SK-N-SH treated with all-trans-retinoic acid at 6 μM for 48 hours (cell line): ENCODE results near the gene CCDC40.

Experiments used
- ATAC-seq: fragments of 200-7000 bp; cut with Tn5 transposase; 3 replicates; pipeline ENCODE4 v1.9.1; 2020; ENCODE audit warnings: mild to moderate bottlenecking, moderate library complexity
- ARNTL ChIP-seq: fragments of 450-650 bp; formaldehyde crosslinking; IDR thresholded peaks from 2 replicates; pipeline ENCODE4 v1.5.0; 2020; ENCODE audit warnings: low read depth, mild to moderate bottlenecking, moderate library complexity, borderline replicate concordance
- BACH2 ChIP-seq: fragments of 250-450 bp; sonication (Bioruptor Pico); IDR thresholded peaks from 2 replicates; pipeline ENCODE4 v1.9.0; 2021; ENCODE audit warnings: mild to moderate bottlenecking, borderline replicate concordance
- CSDC2 ChIP-seq: fragments of 250-450 bp; sonication (Bioruptor Pico); IDR thresholded peaks from 2 replicates; pipeline ENCODE4 v1.5.0; 2020; ENCODE audit warnings: mild to moderate bottlenecking, moderate library complexity
- GLIS3 ChIP-seq: fragments of 250-450 bp; sonication (Bioruptor Pico); IDR thresholded peaks from 2 replicates; pipeline ENCODE4 v1.5.0; 2020; ENCODE audit warnings: mild to moderate bottlenecking, moderate library complexity
- ISL1 ChIP-seq: fragments of 250-450 bp; sonication (Bioruptor Pico); IDR thresholded peaks from 2 replicates; pipeline ENCODE4 v2.1.2; 2022; ENCODE audit warnings: mild to moderate bottlenecking, moderate library complexity
- POU6F1 ChIP-seq: fragments of 250-450 bp; sonication (Bioruptor Pico); IDR thresholded peaks from 2 replicates; pipeline ENCODE4 v1.8.0; 2021; ENCODE audit warnings: low read depth, mild to moderate bottlenecking, moderate library complexity, borderline replicate concordance
- PPARA ChIP-seq: fragments of 250-450 bp; sonication (Bioruptor Pico); IDR thresholded peaks from 2 replicates; pipeline ENCODE4 v1.5.0; 2020; ENCODE audit warnings: mild to moderate bottlenecking, borderline replicate concordance
- RARB ChIP-seq: fragments of 250-450 bp; sonication (Bioruptor Pico); IDR thresholded peaks from 2 replicates; pipeline ENCODE4 v1.8.0; 2021; ENCODE audit warnings: mild to moderate bottlenecking, moderate library complexity
- SNAI2 ChIP-seq: fragments of 250-450 bp; sonication (Bioruptor Pico); IDR thresholded peaks from 2 replicates; pipeline ENCODE4 v1.5.0; 2020; ENCODE audit warnings: mild to moderate bottlenecking, moderate library complexity
- TCF4 ChIP-seq: fragments of 250-450 bp; sonication (Bioruptor Pico); IDR thresholded peaks from 2 replicates; pipeline ENCODE4 v1.8.0; 2021; ENCODE audit warnings: mild to moderate bottlenecking, moderate library complexity, borderline replicate concordance
- TOX ChIP-seq: fragments of 250-450 bp; sonication (Bioruptor Pico); IDR thresholded peaks from 2 replicates; pipeline ENCODE4 v1.8.0; 2021; ENCODE audit warnings: mild to moderate bottlenecking, moderate library complexity, borderline replicate concordance
- ZC3H10 ChIP-seq: fragments of 250-450 bp; sonication (Bioruptor Pico); IDR thresholded peaks from 2 replicates; pipeline ENCODE4 v1.5.1; 2021; ENCODE audit warnings: mild to moderate bottlenecking, moderate library complexity
- ZFP3 ChIP-seq: fragments of 250-450 bp; sonication (Bioruptor Pico); IDR thresholded peaks from 2 replicates; pipeline ENCODE4 v1.5.0; 2020; ENCODE audit warnings: mild to moderate bottlenecking, moderate library complexity
- ZNF565 ChIP-seq: fragments of 450-650 bp; formaldehyde crosslinking; conservative IDR thresholded peaks from 2 replicates; pipeline ENCODE4 v1.5.0; 2020; ENCODE audit warnings: low read depth, mild to moderate bottlenecking, moderate library complexity
- ZNF70 ChIP-seq: fragments of 450-650 bp; formaldehyde crosslinking; IDR thresholded peaks from 2 replicates; pipeline ENCODE4 v1.5.0; 2020; ENCODE audit warnings: mild to moderate bottlenecking, moderate library complexity
- ZNF8 ChIP-seq: fragments of 450-650 bp; formaldehyde crosslinking; IDR thresholded peaks from 2 replicates; pipeline ENCODE4 v1.5.0; 2020; ENCODE audit warnings: mild to moderate bottlenecking, moderate library complexity
- TF ChIP-seq, protein P1 (sequence below): fragments of 250-450 bp; sonication (Bioruptor Pico); IDR thresholded peaks from 2 replicates; pipeline ENCODE4 v1.5.0; 2020; ENCODE audit warnings: mild to moderate bottlenecking, moderate library complexity
- TF ChIP-seq, protein P2 (sequence below): fragments of 250-450 bp; sonication (Bioruptor Pico); IDR thresholded peaks from 2 replicates; pipeline ENCODE4 v1.5.1; 2021; ENCODE audit warnings: mild to moderate bottlenecking, moderate library complexity
- TF ChIP-seq, protein P3 (sequence below): fragments of 250-450 bp; sonication (Bioruptor Pico); IDR thresholded peaks from 2 replicates; pipeline ENCODE4 v1.8.0; 2020; ENCODE audit warnings: mild to moderate bottlenecking, moderate library complexity, borderline replicate concordance

The CCDC40 gene

DNA sequence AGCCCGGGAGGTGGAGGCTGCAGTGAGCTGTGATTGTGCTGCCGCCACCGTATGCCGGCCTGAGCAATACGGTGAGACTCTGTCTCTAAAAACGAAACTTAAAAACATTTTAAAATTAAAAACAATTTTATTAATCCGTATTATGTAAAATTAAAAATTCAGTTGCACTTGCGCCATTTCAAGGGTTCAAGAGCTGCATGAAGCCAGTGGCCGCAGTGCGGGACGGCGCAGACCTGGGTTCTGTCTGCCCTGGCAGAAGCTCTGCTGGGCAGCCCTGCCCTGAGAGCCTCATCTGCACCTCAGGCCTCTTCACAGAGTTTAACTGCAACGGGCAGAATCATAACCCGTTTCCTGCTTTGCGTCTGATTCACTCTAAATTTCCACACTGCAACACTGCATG, 32.5 kb upstream of the CCDC40 start:
- no peak for ATAC-seq
- no peak for TF ChIP-seq TCF4 (CRISPR knock-in tag)
- no peak for TF ChIP-seq ZNF70 (CRISPR knock-in tag)
- TF ChIP-seq CSDC2: no peak
- no peak for TF ChIP-seq BACH2 (CRISPR knock-in tag)
- no peak for TF ChIP-seq ZNF565 (CRISPR knock-in tag)
- no peak for TF ChIP-seq ZNF8
- TF ChIP-seq ZC3H10 (CRISPR knock-in tag): no peak
- no peak for TF ChIP-seq SNAI2
- TF ChIP-seq, protein P1, sequence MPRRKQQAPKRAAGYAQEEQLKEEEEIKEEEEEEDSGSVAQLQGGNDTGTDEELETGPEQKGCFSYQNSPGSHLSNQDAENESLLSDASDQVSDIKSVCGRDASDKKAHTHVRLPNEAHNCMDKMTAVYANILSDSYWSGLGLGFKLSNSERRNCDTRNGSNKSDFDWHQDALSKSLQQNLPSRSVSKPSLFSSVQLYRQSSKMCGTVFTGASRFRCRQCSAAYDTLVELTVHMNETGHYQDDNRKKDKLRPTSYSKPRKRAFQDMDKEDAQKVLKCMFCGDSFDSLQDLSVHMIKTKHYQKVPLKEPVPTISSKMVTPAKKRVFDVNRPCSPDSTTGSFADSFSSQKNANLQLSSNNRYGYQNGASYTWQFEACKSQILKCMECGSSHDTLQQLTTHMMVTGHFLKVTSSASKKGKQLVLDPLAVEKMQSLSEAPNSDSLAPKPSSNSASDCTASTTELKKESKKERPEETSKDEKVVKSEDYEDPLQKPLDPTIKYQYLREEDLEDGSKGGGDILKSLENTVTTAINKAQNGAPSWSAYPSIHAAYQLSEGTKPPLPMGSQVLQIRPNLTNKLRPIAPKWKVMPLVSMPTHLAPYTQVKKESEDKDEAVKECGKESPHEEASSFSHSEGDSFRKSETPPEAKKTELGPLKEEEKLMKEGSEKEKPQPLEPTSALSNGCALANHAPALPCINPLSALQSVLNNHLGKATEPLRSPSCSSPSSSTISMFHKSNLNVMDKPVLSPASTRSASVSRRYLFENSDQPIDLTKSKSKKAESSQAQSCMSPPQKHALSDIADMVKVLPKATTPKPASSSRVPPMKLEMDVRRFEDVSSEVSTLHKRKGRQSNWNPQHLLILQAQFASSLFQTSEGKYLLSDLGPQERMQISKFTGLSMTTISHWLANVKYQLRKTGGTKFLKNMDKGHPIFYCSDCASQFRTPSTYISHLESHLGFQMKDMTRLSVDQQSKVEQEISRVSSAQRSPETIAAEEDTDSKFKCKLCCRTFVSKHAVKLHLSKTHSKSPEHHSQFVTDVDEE (CRISPR knock-in tag): no peak
- TF ChIP-seq POU6F1 (CRISPR knock-in tag): no peak

GRCh38 chr17:80005360-80006338, 30.8 kb upstream of the CCDC40 start:
- ATAC-seq: peak; percentile 67
- TF ChIP-seq ZNF8 (no peak), ISL1 (CRISPR knock-in tag) (no peak), ZC3H10 (CRISPR knock-in tag) (no peak), ZFP3 (CRISPR knock-in tag) (no peak)
- TF ChIP-seq, protein P2, sequence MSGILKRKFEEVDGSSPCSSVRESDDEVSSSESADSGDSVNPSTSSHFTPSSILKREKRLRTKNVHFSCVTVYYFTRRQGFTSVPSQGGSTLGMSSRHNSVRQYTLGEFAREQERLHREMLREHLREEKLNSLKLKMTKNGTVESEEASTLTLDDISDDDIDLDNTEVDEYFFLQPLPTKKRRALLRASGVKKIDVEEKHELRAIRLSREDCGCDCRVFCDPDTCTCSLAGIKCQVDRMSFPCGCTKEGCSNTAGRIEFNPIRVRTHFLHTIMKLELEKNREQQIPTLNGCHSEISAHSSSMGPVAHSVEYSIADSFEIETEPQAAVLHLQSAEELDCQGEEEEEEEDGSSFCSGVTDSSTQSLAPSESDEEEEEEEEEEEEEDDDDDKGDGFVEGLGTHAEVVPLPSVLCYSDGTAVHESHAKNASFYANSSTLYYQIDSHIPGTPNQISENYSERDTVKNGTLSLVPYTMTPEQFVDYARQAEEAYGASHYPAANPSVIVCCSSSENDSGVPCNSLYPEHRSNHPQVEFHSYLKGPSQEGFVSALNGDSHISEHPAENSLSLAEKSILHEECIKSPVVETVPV: no peak
- TF ChIP-seq, all 23 proteins: peak for 0

DNA sequence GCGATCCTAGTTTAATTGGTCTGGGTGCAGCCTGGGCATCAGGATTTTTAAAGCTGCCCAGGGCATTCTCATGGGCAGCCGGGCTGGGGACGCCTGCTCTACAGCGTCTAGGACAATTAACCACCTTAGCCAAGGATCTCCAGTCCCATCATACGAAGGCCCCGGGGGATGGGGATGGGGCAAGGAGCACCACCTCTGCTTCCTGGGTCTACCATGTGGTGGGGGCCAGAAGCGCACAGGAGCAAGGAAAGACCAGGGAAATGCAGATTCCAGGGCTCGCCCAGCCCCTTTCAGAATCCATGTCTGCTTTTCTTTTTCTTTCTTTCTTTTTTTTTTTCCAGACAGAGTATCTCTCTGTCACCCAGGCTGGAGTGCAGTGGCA, 30.1 kb upstream of the CCDC40 start:
- no peak for TF ChIP-seq GLIS3 (CRISPR knock-in tag)
- TF ChIP-seq ARNTL: no peak
- TF ChIP-seq RARB (CRISPR knock-in tag): no peak
- no peak for ATAC-seq

DNA sequence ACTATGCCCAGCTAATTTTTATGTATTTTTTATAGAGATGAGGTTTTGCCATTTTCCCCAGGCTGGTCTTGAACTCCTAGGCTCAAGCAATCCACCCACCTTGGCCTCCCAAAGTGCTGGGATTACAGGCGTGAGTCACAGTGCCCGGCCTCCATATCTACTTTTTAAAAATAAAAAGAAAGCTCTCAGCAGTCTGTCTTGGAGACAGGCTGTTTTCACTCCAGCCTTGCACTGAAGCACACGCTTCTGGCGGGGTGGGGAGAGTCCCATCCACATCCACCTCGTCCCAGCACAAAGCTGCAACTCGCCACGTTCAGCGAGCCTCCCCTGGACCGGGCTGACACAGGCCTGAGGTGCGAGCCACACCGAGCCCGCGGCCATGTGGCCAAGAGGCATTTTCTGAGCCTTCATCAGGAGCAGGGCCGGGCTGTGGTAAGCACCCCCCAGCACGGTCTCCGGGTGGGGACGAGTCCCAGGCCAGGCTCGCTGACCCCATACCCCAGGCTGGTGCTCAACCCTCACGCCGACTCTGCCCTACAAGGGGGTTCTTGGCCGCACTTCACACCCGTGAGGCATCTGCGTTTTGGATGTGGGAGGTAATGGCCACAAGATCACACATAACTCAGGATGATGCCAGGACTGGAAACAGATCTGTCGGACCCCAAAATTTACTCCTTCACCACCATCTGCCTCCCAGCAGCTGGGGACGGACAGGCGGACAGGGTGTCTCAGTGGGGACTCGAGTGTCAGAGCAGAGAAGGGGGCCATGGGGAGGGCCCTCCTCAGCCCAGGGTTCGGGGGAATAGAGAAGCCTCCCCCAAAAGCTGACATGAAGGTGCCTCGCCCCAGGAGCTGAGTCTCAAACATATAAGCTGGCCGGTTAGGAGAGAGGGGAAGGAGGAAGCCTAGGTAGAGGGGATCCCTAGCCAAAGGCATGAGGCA, 29.4 kb upstream of the CCDC40 start:
- TF ChIP-seq ZFP3 (CRISPR knock-in tag) (no peak), GLIS3 (CRISPR knock-in tag) (no peak), TCF4 (CRISPR knock-in tag) (no peak), ZNF8 (no peak), ISL1 (CRISPR knock-in tag) (no peak), PPARA (no peak), CSDC2 (no peak), ZNF70 (CRISPR knock-in tag) (no peak), TOX (CRISPR knock-in tag) (no peak)
- TF ChIP-seq, protein P1 (CRISPR knock-in tag): no peak
- TF ChIP-seq, protein P2: no peak
- TF ChIP-seq, protein P3, sequence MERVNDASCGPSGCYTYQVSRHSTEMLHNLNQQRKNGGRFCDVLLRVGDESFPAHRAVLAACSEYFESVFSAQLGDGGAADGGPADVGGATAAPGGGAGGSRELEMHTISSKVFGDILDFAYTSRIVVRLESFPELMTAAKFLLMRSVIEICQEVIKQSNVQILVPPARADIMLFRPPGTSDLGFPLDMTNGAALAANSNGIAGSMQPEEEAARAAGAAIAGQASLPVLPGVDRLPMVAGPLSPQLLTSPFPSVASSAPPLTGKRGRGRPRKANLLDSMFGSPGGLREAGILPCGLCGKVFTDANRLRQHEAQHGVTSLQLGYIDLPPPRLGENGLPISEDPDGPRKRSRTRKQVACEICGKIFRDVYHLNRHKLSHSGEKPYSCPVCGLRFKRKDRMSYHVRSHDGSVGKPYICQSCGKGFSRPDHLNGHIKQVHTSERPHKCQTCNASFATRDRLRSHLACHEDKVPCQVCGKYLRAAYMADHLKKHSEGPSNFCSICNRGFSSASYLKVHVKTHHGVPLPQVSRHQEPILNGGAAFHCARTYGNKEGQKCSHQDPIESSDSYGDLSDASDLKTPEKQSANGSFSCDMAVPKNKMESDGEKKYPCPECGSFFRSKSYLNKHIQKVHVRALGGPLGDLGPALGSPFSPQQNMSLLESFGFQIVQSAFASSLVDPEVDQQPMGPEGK: no peak
- TF ChIP-seq, all 23 proteins: peak for 0
- no peak for ATAC-seq
